OCI-M2 (cell line): Measurements from ENCODE around the gene TCF7.

Source experiments
- DNase-seq: peaks from one replicate; lab custom pipeline; 2025; ENCODE audit not compliant: unreplicated experiment; lab: John Stamatoyannopoulos, UW

TCF7 gene

GRCh38 chr5:134113902-134114875 is at the start of gene TCF7:
Gene TCF7 (plus strand): TSS chr5:134114681. CDS start chr5:134114907, 226 bp downstream.
- DNase-seq, result no peak

- DNase-seq, result no peak
Measured at GRCh38 chr5:134069553-134069952, 44.9 kb upstream of the TCF7 start.

GRCh38 chr5:134070725-134071613 is 43.5 kb upstream of the TCF7 start:
- no peak for DNase-seq

GRCh38 chr5:134071614-134072207 is 42.8 kb upstream of the TCF7 start:
- no peak for DNase-seq

GRCh38 chr5:134072471-134073210 is 41.8 kb upstream of the TCF7 start:
- DNase-seq, result no peak

- DNase-seq, result no peak
Measured at GRCh38 chr5:134073404-134073803, 41.1 kb upstream of the TCF7 start.

- DNase-seq, result no peak
Measured at GRCh38 chr5:134075102-134075501, 39.4 kb upstream of the TCF7 start.

GRCh38 chr5:134077926-134078580 is 36.4 kb upstream of the TCF7 start:
- no peak for DNase-seq

- DNase-seq, result no peak
Measured at GRCh38 chr5:134079748-134080581, 34.5 kb upstream of the TCF7 start.

- DNase-seq, result no peak
Measured at GRCh38 chr5:134082264-134082992, 32.1 kb upstream of the TCF7 start.

GRCh38 chr5:134083517-134083916 is 31.0 kb upstream of the TCF7 start:
- DNase-seq, result no peak

- no peak for DNase-seq
Measured at GRCh38 chr5:134084022-134084565, 30.4 kb upstream of the TCF7 start.

- DNase-seq, result no peak
Measured at GRCh38 chr5:134084570-134084969, 29.9 kb upstream of the TCF7 start.

- no peak for DNase-seq
Measured at GRCh38 chr5:134085411-134085810, 29.1 kb upstream of the TCF7 start.

- DNase-seq, result no peak
Measured at GRCh38 chr5:134086225-134086942, 28.1 kb upstream of the TCF7 start.

- DNase-seq, result no peak
Measured at GRCh38 chr5:134086943-134087305, 27.6 kb upstream of the TCF7 start.

- no peak for DNase-seq
Measured at GRCh38 chr5:134088291-134088690, 26.2 kb upstream of the TCF7 start.
